Prostate gland (tissue), 2 donors: ENCODE measurements around the gene ZSWIM8.

Experiments
- CTCF ChIP-seq, 4 experiments: fragments of 200-600 bp in 2 of 4; fragments of 450-650 bp in 2 of 4; sonication (generic) in 2 of 4; IDR thresholded peaks; 1 replicate in 3 of 4; 2 replicates in 1 of 4; pipeline ENCODE4 v1.5.1; 2016 to 2019; ENCODE audit warnings: antibody characterized with exemption in 4 of 4, mild to moderate bottlenecking in 2 of 4, moderate library complexity in 2 of 4
- POLR2A ChIP-seq: fragments of 450-650 bp; IDR thresholded peaks from one replicate; pipeline ENCODE4 v1.6.1; 2016; ENCODE audit warnings: antibody characterized with exemption, mild to moderate bottlenecking

DNA sequence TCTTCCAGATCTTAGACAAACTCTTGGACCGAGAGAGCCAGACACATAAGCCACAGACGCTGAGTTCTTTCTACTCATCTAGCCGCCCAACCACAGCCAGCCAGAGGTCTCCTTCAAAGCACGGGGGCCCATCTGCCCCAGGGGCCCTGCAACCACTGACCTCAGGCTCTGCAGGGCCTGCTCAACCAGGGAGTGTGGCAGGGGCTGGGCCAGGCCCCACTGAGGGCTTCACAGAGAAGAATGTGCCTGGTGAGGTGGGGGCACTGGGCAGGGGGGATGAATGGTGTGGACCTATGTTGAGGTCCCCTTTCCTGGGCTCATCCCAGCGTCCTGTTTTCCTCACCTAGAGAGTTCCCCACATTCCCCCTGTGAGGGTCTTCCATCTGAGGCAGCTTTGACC lies 11.4 kb downstream of the ZSWIM8 start:
- no peak for TF ChIP-seq CTCF (IDR thresholded peaks at IDR 0.05)
- TF ChIP-seq POLR2A: no peak
